ENCODE data around the gene LPO. TPM values are rescaled to one million over a fixed set of nuclear protein-coding genes. Genes with fewer than 3 reads are reported as not detected.

LPO gene
- total RNA-seq, 4 donors from 2014 or later: 0.06 to 0.59 TPM; not detected in 2

DNA sequence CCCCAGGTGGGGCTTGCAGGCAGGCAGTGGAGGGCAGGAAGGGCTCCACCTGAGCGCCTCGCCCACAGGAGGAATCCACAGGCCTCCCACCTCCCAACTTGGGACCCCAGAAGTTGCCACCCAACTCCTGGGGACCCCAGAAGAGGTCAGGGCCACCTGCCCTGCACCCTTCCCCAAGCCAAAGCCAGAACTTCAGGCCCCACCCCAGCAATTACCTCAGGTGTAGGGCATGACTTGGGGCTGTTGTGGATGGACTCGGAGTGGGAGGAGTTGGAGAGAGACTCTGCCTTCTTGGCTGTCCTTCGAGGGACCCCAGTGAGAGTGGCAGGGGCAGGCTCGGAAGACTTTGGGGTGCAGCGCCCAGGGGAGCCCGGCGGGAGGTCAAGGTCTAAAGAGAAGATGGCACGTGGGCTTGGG is 79.7 kb downstream of the LPO start:
- peak in 1 of 2 donors; percentile 67 for DNase-seq (ENCODE audit: low spot score in 2 of 2)
- TF ChIP-seq CTCF (IDR thresholded peaks at IDR 0.05): no peak
- TF ChIP-seq POLR2A (IDR thresholded peaks at IDR 0.05): no peak
- no peak overlapping the region for H3K4me3 ChIP-seq (ENCODE audit: low read depth, poor library complexity, severe bottlenecking)
- intact Hi-C loops (cut with DNase I; ENCODE audit: low total_unique reads): no loop called here
- 92 to 95% methylated on average over 9 of the region's 9 CpGs for WGBS, 2 donors

Other genes starting within 250 kb of the LPO start
- gene SRSF1, start 231.3 kb upstream of the LPO start, total RNA-seq: 100 to 1,000 TPM in 2 of 4 donors, 10 to 100 TPM in 2; 82.3 to 128 (median 104) TPM
- 10 to 100 TPM in 3 of 4 donors, 1 to 10 TPM in 1; 9.7 to 14.3 (median 10.9) TPM for gene DYNLL2, start 155.2 kb upstream of the LPO start, total RNA-seq
- gene OR4D1, start 90.2 kb upstream of the LPO start, total RNA-seq: under 1 TPM in 1 of 4 donors, not detected in 3; 0.17 TPM
- gene OR4D2, start 71.6 kb upstream of the LPO start, total RNA-seq: not detected
- not detected for gene EPX, start 45.9 kb upstream of the LPO start, total RNA-seq
- gene MKS1, start 19.3 kb upstream of the LPO start, total RNA-seq: 10 to 100 TPM; 10.8 to 17.3 (median 14.7) TPM
- under 1 TPM in 1 of 4 donors, not detected in 3; 0.10 TPM for gene MPO, start 42.4 kb downstream of the LPO start, total RNA-seq
- 10 to 100 TPM in 1 of 4 donors, 1 to 10 TPM in 3; 8.2 to 18.3 (median 8.8) TPM for gene TSPOAP1, start 90.2 kb downstream of the LPO start, total RNA-seq
- gene SUPT4H1, start 113.6 kb downstream of the LPO start, total RNA-seq: 10 to 100 TPM; 49.5 to 89.7 (median 57.5) TPM
- 10 to 100 TPM; 11.0 to 20.0 (median 18.4) TPM for gene RNF43, start 178.9 kb downstream of the LPO start, total RNA-seq
- gene HSF5, start 249.8 kb downstream of the LPO start, total RNA-seq: under 1 TPM in 2 of 4 donors, not detected in 2; 0.08 to 0.10 TPM

Measured in lower leg skin (tissue), 4 donors.